ENCODE data around the gene CD93. TPM values are rescaled to one million over a fixed set of nuclear protein-coding genes. Genes with fewer than 3 reads are reported as not detected.

Gene CD93
- total RNA-seq, 1 donor from 2014 or later, result 5.5 TPM

- intact Hi-C loops (cut with micrococcal nuclease), result no loop called here
Observed at GRCh38 chr20:23061734-23062561, 24.2 kb downstream of the CD93 start.

GRCh38 chr20:23061262-23061661, 24.9 kb downstream of the CD93 start:
- intact Hi-C loops (cut with micrococcal nuclease), result no loop called here

GRCh38 chr20:23060629-23061028, 25.5 kb downstream of the CD93 start:
- intact Hi-C loops (cut with micrococcal nuclease), result no loop called here

GRCh38 chr20:23059846-23060245, 26.3 kb downstream of the CD93 start:
- intact Hi-C loops (cut with micrococcal nuclease), result loop anchor here (10.0 kb wide), 1 partner anchor 135 kb away; no protein-coding TSS in a partner anchor

GRCh38 chr20:23059001-23059400, 27.1 kb downstream of the CD93 start:
- intact Hi-C loops (cut with micrococcal nuclease), result loop anchor here (10.0 kb wide), 1 partner anchor 136 kb away; no protein-coding TSS in a partner anchor

- intact Hi-C loops (cut with micrococcal nuclease), result loop anchor here (10.0 kb wide), 1 partner anchor 137 kb away; no protein-coding TSS in a partner anchor
Observed at GRCh38 chr20:23058240-23058639, 27.9 kb downstream of the CD93 start.

GRCh38 chr20:23052904-23053303, 33.2 kb downstream of the CD93 start:
- intact Hi-C loops (cut with micrococcal nuclease), result loop anchor here (5.0 to 10.0 kb wide), 2 partner anchors 142 to 289 kb away; no protein-coding TSS in a partner anchor

- intact Hi-C loops (cut with micrococcal nuclease), result loop anchor here (1.0 to 10.0 kb wide), 3 partner anchors 144 to 291 kb away; no protein-coding TSS in a partner anchor
Observed at GRCh38 chr20:23050847-23051627, 35.1 kb downstream of the CD93 start.

GRCh38 chr20:23050076-23050838, 35.9 kb downstream of the CD93 start:
- intact Hi-C loops (cut with micrococcal nuclease), result loop anchor here (1.0 to 10.0 kb wide), 3 partner anchors 145 to 292 kb away; no protein-coding TSS in a partner anchor

GRCh38 chr20:23049201-23050075, 36.7 kb downstream of the CD93 start, which contains the start of gene THBD:
Gene THBD, minus strand, starts transcription at chr20:23049672. Its CDS starts 168 bp downstream, at chr20:23049504.
- intact Hi-C loops (cut with micrococcal nuclease), result loop anchor here (1.0 to 10.0 kb wide), 5 partner anchors 93 to 359 kb away; no protein-coding TSS in a partner anchor

GRCh38 chr20:23048283-23049200, 37.6 kb downstream of the CD93 start:
- intact Hi-C loops (cut with micrococcal nuclease), result loop anchor here (2.0 to 5.0 kb wide), 2 partner anchors 94 to 358 kb away; no protein-coding TSS in a partner anchor

- intact Hi-C loops (cut with micrococcal nuclease), result loop anchor here (2.0 to 5.0 kb wide), 2 partner anchors 95 to 357 kb away; no protein-coding TSS in a partner anchor
Observed at GRCh38 chr20:23047738-23048214, 38.3 kb downstream of the CD93 start.

GRCh38 chr20:23047001-23047737, 39.0 kb downstream of the CD93 start:
- intact Hi-C loops (cut with micrococcal nuclease), result loop anchor here (5.0 kb wide), 1 partner anchor 95 kb away; no protein-coding TSS in a partner anchor

- intact Hi-C loops (cut with micrococcal nuclease), result loop anchor here (5.0 kb wide), 1 partner anchor 96 kb away; no protein-coding TSS in a partner anchor
Observed at GRCh38 chr20:23046431-23046830, 39.7 kb downstream of the CD93 start.

- intact Hi-C loops (cut with micrococcal nuclease), result no loop called here
Observed at GRCh38 chr20:23043376-23043775, 42.7 kb downstream of the CD93 start.

GRCh38 chr20:23042270-23042669, 43.9 kb downstream of the CD93 start:
- intact Hi-C loops (cut with micrococcal nuclease), result no loop called here

- intact Hi-C loops (cut with micrococcal nuclease), result loop anchor here (10.0 kb wide), 1 partner anchor 65 kb away; no protein-coding TSS in a partner anchor
Observed at GRCh38 chr20:23039885-23040508, 46.1 kb downstream of the CD93 start.

Data from T-helper 1 cell treated with Interleukin-12 subunit alpha and Interleukin-12 subunit beta and Interleukin-4 antibody, amounts not matched to agents 30 ng/mL and 1 ng/mL, for 36 hours (primary cell).